Measurements from ENCODE around the gene PLIN1. TPM values are rescaled to one million over a fixed set of nuclear protein-coding genes. Genes with fewer than 3 reads are reported as not detected.

PLIN1 gene
- total RNA-seq, 3 donors from 2014 or later, result 0.77 to 8.1 (median 5.2) TPM

GRCh38 chr15:89629829-89630228 is 49.3 kb downstream of the PLIN1 start:
- ATAC-seq (no peak), DNase-seq (no peak)
- Histone ChIP-seq H3K4me3 (no peak overlapping the region), H3K36me3 (ENCODE audit: low read depth) (peaks cover 3% of the 10 kb centered on the region), H3K4me1 (ENCODE audit: low read depth) (no peaks in the 10 kb centered on the region), H3K9me3 (no peaks in the 10 kb centered on the region)
- no peak for TF ChIP-seq CTCF (IDR thresholded peaks at IDR 0.05)
- intact Hi-C loops (cut with DNase I, micrococcal nuclease), result no loop called here

GRCh38 chr15:89628806-89629715 is 50.1 kb downstream of the PLIN1 start:
- peaks cover 3% of the 10 kb centered on the region for H3K36me3 ChIP-seq (ENCODE audit: low read depth)
- ATAC-seq, result no peak

GRCh38 chr15:89628301-89628700 is 50.9 kb downstream of the PLIN1 start:
- H3K9me3 ChIP-seq, result no peaks in the 10 kb centered on the region
- peaks cover 3% of the 10 kb centered on the region for H3K36me3 ChIP-seq (ENCODE audit: low read depth)
- no peak for TF ChIP-seq CTCF (IDR thresholded peaks at IDR 0.05)
- DNase-seq (no peak), ATAC-seq (no peak)
- no peaks in the 10 kb centered on the region for H3K4me1 ChIP-seq (ENCODE audit: low read depth)
- intact Hi-C loops (cut with DNase I, micrococcal nuclease), result no loop called here
- H3K4me3 ChIP-seq, result no peak overlapping the region

More at GRCh38 chr15:89628806-89629715, 50.1 kb downstream of the PLIN1 start:
- H3K4me1 ChIP-seq (ENCODE audit: low read depth), result no peaks in the 10 kb centered on the region
- no peaks in the 10 kb centered on the region for H3K9me3 ChIP-seq
- no peak for TF ChIP-seq CTCF (IDR thresholded peaks at IDR 0.05)
- DNase-seq, result no peak
- no peak overlapping the region for H3K4me3 ChIP-seq
- intact Hi-C loops (cut with DNase I, micrococcal nuclease), result no loop called here

- intact Hi-C loops (cut with DNase I, micrococcal nuclease), result no loop called here
- DNase-seq (no peak), ATAC-seq (no peak)
- no peak overlapping the region for H3K4me3 ChIP-seq
- H3K36me3 ChIP-seq (ENCODE audit: low read depth), result peaks cover 3% of the 10 kb centered on the region
- no peaks in the 10 kb centered on the region for H3K4me1 ChIP-seq (ENCODE audit: low read depth)
- no peaks in the 10 kb centered on the region for H3K9me3 ChIP-seq
- TF ChIP-seq CTCF (IDR thresholded peaks at IDR 0.05), result no peak
Measured at GRCh38 chr15:89627256-89627970, 51.8 kb downstream of the PLIN1 start.

- intact Hi-C loops (cut with DNase I, micrococcal nuclease), result no loop called here
- TF ChIP-seq CTCF (IDR thresholded peaks at IDR 0.05), result no peak
- Histone ChIP-seq H3K9me3 (no peaks in the 10 kb centered on the region), H3K4me3 (no peak overlapping the region), H3K36me3 (ENCODE audit: low read depth) (peaks cover 3% of the 10 kb centered on the region), H3K4me1 (ENCODE audit: low read depth) (no peaks in the 10 kb centered on the region)
- no peak for DNase-seq
- no peak for ATAC-seq
Measured at GRCh38 chr15:89625716-89626115, 53.5 kb downstream of the PLIN1 start.
